Thoracic aorta (tissue), 2 donors: Measurements from ENCODE around the gene CCDC34. TPM values are rescaled to one million over a fixed set of nuclear protein-coding genes. Genes with fewer than 3 reads are reported as not detected.

Source experiments
- ATAC-seq: fragments of 150-250 bp; one replicate; pipeline ENCODE4 v1.8.0; 2017; ENCODE audit warnings: low read depth; ENCODE audit not compliant: insufficient number of reproducible peaks, low FRiP score
- DNase-seq: peaks from one replicate; pipeline ENCODE4 v3.0.0-alpha.2; 2020; ENCODE audit warnings: low spot score
- H3K27ac ChIP-seq, 2 donors: fragments of 200-600 bp; sonication (generic); 1 replicate in 1 of 2; 2 replicates in 1 of 2; pipeline ENCODE4 v1.5.1; 2016; ENCODE audit warnings: mild to moderate bottlenecking in 2 of 2, moderate library complexity in 2 of 2
- H3K27me3 ChIP-seq: fragments of 200-600 bp; sonication (generic); replicated peaks from 2 replicates; pipeline ENCODE4 v1.6.0; 2016; ENCODE audit warnings: mild to moderate bottlenecking; ENCODE audit not compliant: insufficient read depth
- H3K36me3 ChIP-seq: fragments of 200-600 bp; sonication (generic); one replicate; pipeline ENCODE4 v1.5.1; 2016
- H3K4me1 ChIP-seq, 2 donors: fragments of 200-600 bp; sonication (generic); 1 replicate in 1 of 2; 2 replicates in 1 of 2; pipeline versions ENCODE4 v1.5.1 to v1.6.0; 2016; ENCODE audit warnings: low read depth in 2 of 2, mild to moderate bottlenecking in 1 of 2; ENCODE audit not compliant: control insufficient read depth in 1 of 2
- H3K4me3 ChIP-seq: fragments of 200-600 bp; sonication (generic); 2 replicates; pipeline ENCODE4 v1.5.1; 2016; ENCODE audit warnings: mild to moderate bottlenecking
- H3K9me3 ChIP-seq: fragments of 200-600 bp; sonication (generic); 2 replicates; pipeline ENCODE4 v1.5.1; 2016
- CTCF ChIP-seq: fragments of 200-600 bp; sonication (generic); IDR thresholded peaks from one replicate; pipeline ENCODE4 v1.5.1; 2019; ENCODE audit warnings: antibody characterized with exemption
- total RNA-seq, 2 donors: library from RNA; depleted of rRNA; stranded (reverse); fragments of >200 nt; gene quantifications; one replicate each; pipeline versions ENCODE4 v1.1.0 to v1.2.3, GENCODE V29; 2016

Gene CCDC34
- total RNA-seq, 2 donors from 2014 or later, result 1.5 to 2.3 TPM

- Histone ChIP-seq H3K27me3 (no peaks in the 10 kb centered on the region), H3K9me3 (no peaks in the 10 kb centered on the region), H3K36me3 (peaks cover 25% of the 10 kb centered on the region), H3K4me1 (no peaks in the 10 kb centered on the region), H3K27ac (no peak overlapping the region), H3K4me3 (no peak overlapping the region)
- no peak for DNase-seq
- no peak for ATAC-seq
- TF ChIP-seq CTCF, result no peak
Observed at GRCh38 chr11:27373856-27374602, 11.0 kb upstream of the CCDC34 start.

GRCh38 chr11:27373392-27373791 is 10.4 kb upstream of the CCDC34 start:
- Histone ChIP-seq H3K36me3 (peaks cover 29% of the 10 kb centered on the region), H3K9me3 (no peaks in the 10 kb centered on the region), H3K27me3 (no peaks in the 10 kb centered on the region), H3K4me1 (no peaks in the 10 kb centered on the region), H3K27ac (no peak overlapping the region), H3K4me3 (no peak overlapping the region)
- ATAC-seq (no peak), DNase-seq (no peak)
- no peak for TF ChIP-seq CTCF

GRCh38 chr11:27372164-27372563 is 9.1 kb upstream of the CCDC34 start:
- TF ChIP-seq CTCF, result no peak
- no peak for ATAC-seq
- no peak overlapping the region for H3K4me3 ChIP-seq

GRCh38 chr11:27371489-27371888 is 8.5 kb upstream of the CCDC34 start:
- ATAC-seq (no peak), DNase-seq (no peak)
- no peak for TF ChIP-seq CTCF
- H3K27me3 ChIP-seq, result no peaks in the 10 kb centered on the region
- peaks cover 34% of the 10 kb centered on the region for H3K36me3 ChIP-seq
- no peaks in the 10 kb centered on the region for H3K9me3 ChIP-seq
- H3K27ac ChIP-seq, result no peak overlapping the region
- no peaks in the 10 kb centered on the region for H3K4me1 ChIP-seq
- no peak overlapping the region for H3K4me3 ChIP-seq

More at GRCh38 chr11:27372164-27372563, 9.1 kb upstream of the CCDC34 start:
- Histone ChIP-seq H3K9me3 (no peaks in the 10 kb centered on the region), H3K27ac (no peak overlapping the region), H3K4me1 (no peaks in the 10 kb centered on the region), H3K36me3 (peaks cover 34% of the 10 kb centered on the region), H3K27me3 (no peaks in the 10 kb centered on the region)
- DNase-seq, result no peak

- DNase-seq (no peak), ATAC-seq (no peak)
- Histone ChIP-seq H3K36me3 (peaks cover 32% of the 10 kb centered on the region), H3K27ac (no peak overlapping the region), H3K9me3 (no peaks in the 10 kb centered on the region), H3K27me3 (no peaks in the 10 kb centered on the region), H3K4me3 (no peak overlapping the region), H3K4me1 (no peaks in the 10 kb centered on the region)
- TF ChIP-seq CTCF, result no peak
Observed at GRCh38 chr11:27370374-27370773, 7.4 kb upstream of the CCDC34 start.
